Osteoblast (primary cell): ENCODE results near the gene ANKFN1. TPM values are rescaled to one million over a fixed set of nuclear protein-coding genes. Genes with fewer than 3 reads are reported as not detected.

ENCODE experiments used
- DNase-seq: peaks from one replicate; pipeline ENCODE4 v3.0.0; 2011; ENCODE audit warnings: low spot score, mixed read lengths; ENCODE audit not compliant: insufficient read length; ENCODE audit errors: missing footprints
- H2AFZ ChIP-seq: 2 replicates; pipeline ENCODE4 v1.6.0; 2011; ENCODE audit warnings: mild to moderate bottlenecking, low read length
- H3K27ac ChIP-seq: 2 replicates; pipeline ENCODE4 v1.5.1; 2011; ENCODE audit warnings: mild to moderate bottlenecking, low read depth, low read length, moderate library complexity
- H3K27me3 ChIP-seq: 2 replicates; pipeline ENCODE4 v1.6.0; 2012; ENCODE audit warnings: mild to moderate bottlenecking, control low read depth, inconsistent platforms, low read length, moderate library complexity; ENCODE audit not compliant: insufficient read depth
- H3K36me3 ChIP-seq: 2 replicates; pipeline ENCODE4 v1.5.1; 2011; ENCODE audit warnings: mild to moderate bottlenecking, low read length, control low read depth, moderate library complexity; ENCODE audit not compliant: insufficient read depth
- H3K4me1 ChIP-seq: 2 replicates; pipeline ENCODE4 v1.5.1; 2011; ENCODE audit warnings: mild to moderate bottlenecking, low read length, control low read depth, moderate library complexity; ENCODE audit not compliant: insufficient read depth
- H3K4me2 ChIP-seq: 2 replicates; pipeline ENCODE4 v1.6.0; 2011; ENCODE audit warnings: mild to moderate bottlenecking, low read length; ENCODE audit not compliant: insufficient read depth
- H3K4me3 ChIP-seq: fragments of 200-600 bp; sonication (generic); 3 replicates; pipeline ENCODE4 v1.5.1; 2012; ENCODE audit warnings: mild to moderate bottlenecking, low read length, inconsistent platforms; ENCODE audit not compliant: insufficient read depth
- H3K79me2 ChIP-seq: 2 replicates; pipeline ENCODE4 v1.6.0; 2012; ENCODE audit warnings: mild to moderate bottlenecking, low read length, control low read depth, inconsistent platforms; ENCODE audit not compliant: insufficient read depth
- H3K9me3 ChIP-seq: 2 replicates; pipeline ENCODE4 v1.5.1; 2011; ENCODE audit warnings: low read depth, low read length, control low read depth
- H4K20me1 ChIP-seq: 2 replicates; pipeline ENCODE4 v1.6.0; 2012; ENCODE audit warnings: mild to moderate bottlenecking, low read length, control low read depth; ENCODE audit not compliant: insufficient read depth
- CTCF ChIP-seq: IDR thresholded peaks from 2 replicates; pipeline ENCODE4 v1.5.1; 2011; ENCODE audit warnings: mild to moderate bottlenecking, low read depth, low read length, moderate library complexity; ENCODE audit errors: extremely low read depth
- total RNA-seq: library from RNA; depleted of rRNA; stranded (reverse); fragments of >200 nt; gene quantifications from 2 replicates; pipeline ENCODE4 v1.2.3, GENCODE V29; 2012

ANKFN1 gene
- total RNA-seq, 1 donor = 0.72 TPM

DNA sequence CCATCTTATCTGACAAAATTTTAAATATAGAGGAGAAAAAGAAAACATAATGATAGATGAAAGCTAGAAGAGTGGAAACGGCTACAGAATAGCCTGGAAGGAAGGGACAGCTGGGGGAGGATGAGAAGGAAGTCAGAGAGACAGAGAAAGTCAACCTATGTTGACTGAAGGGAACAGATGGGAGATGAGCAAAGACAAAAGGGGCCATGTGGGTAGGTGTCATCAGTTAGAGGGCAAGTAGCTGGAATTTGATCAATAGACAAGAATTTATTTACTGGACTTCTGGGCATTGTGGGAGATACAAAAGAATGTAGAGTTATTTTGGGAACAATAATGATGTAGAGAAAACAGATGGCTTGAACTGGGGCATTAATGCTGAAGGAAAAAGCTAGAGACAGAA lies 194.4 kb downstream of the ANKFN1 start:
- Histone ChIP-seq H3K27ac (no peak overlapping the region), H2AFZ (no peak overlapping the region), H3K4me1 (peaks cover 5% of the 10 kb centered on the region), H3K4me3 (no peak overlapping the region), H4K20me1 (no peaks in the 10 kb centered on the region), H3K27me3 (no peaks in the 10 kb centered on the region), H3K79me2 (no peaks in the 10 kb centered on the region), H3K36me3 (no peaks in the 10 kb centered on the region), H3K4me2 (no peak overlapping the region), H3K9me3 (no peaks in the 10 kb centered on the region)
- no peak for DNase-seq
- TF ChIP-seq CTCF = no peak

- Histone ChIP-seq H3K27ac (no peak overlapping the region), H3K4me3 (peak overlapping the region; percentile 55), H4K20me1 (no peaks in the 10 kb centered on the region), H3K4me2 (peak overlapping the region; percentile 68), H2AFZ (no peak overlapping the region), H3K79me2 (no peaks in the 10 kb centered on the region), H3K9me3 (no peaks in the 10 kb centered on the region), H3K36me3 (no peaks in the 10 kb centered on the region), H3K4me1 (peaks cover 5% of the 10 kb centered on the region), H3K27me3 (no peaks in the 10 kb centered on the region)
- no peak for DNase-seq
- no peak for TF ChIP-seq CTCF
Observed at GRCh38 chr17:56350592-56350991, 197.3 kb downstream of the ANKFN1 start.

- no peak overlapping the region for H3K27ac ChIP-seq
- H3K4me1 ChIP-seq = peaks cover 5% of the 10 kb centered on the region
- peak overlapping the region; percentile 43 for H3K4me2 ChIP-seq
- no peaks in the 10 kb centered on the region for H4K20me1 ChIP-seq
- H3K79me2 ChIP-seq = no peaks in the 10 kb centered on the region
- H3K4me3 ChIP-seq = no peak overlapping the region
- peak overlapping the region; percentile 56 for H2AFZ ChIP-seq
- no peak for TF ChIP-seq CTCF
- DNase-seq = no peak
- H3K9me3 ChIP-seq = no peaks in the 10 kb centered on the region
- no peaks in the 10 kb centered on the region for H3K27me3 ChIP-seq
- no peaks in the 10 kb centered on the region for H3K36me3 ChIP-seq
Observed at GRCh38 chr17:56351675-56352074, 198.4 kb downstream of the ANKFN1 start.

DNA sequence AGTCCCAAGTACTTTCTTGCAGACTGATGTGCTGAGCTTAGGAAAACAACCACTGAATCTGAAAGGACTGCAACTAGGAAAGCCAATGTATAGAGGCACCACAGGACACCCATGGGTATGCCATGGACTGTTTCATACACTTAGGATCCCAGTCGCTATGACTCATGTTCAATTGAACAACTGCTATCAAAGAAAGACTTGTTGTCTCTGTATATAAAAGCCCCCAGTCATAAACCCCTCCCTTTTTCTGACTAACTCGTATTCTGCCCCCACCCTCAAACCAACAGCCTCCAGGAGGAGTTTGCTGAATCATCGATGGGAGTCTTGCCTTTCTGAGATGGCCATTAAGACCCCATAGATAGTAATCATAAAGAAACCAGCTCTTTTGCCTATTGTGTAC lies 205.4 kb downstream of the ANKFN1 start:
- no peak for DNase-seq
- no peak overlapping the region for H3K4me3 ChIP-seq
- no peak overlapping the region for H2AFZ ChIP-seq
- H3K79me2 ChIP-seq = no peaks in the 10 kb centered on the region
- no peaks in the 10 kb centered on the region for H3K9me3 ChIP-seq
- no peaks in the 10 kb centered on the region for H3K36me3 ChIP-seq
- H3K4me2 ChIP-seq = no peak overlapping the region
- TF ChIP-seq CTCF = no peak
- H3K4me1 ChIP-seq = no peaks in the 10 kb centered on the region
- no peaks in the 10 kb centered on the region for H3K27me3 ChIP-seq
- no peak overlapping the region for H3K27ac ChIP-seq
- no peaks in the 10 kb centered on the region for H4K20me1 ChIP-seq
